Tibial artery (tissue), 4 donors: ENCODE results near the gene PRDM5.

Experiments used
- DNase-seq, 2 donors: peaks; one replicate each; pipeline ENCODE4 v3.0.0-alpha.2; 2019
- H3K27ac ChIP-seq, 2 donors: fragments of 200-600 bp; sonication (generic) in 1 of 2; 1 replicate in 1 of 2; 2 replicates in 1 of 2; pipeline ENCODE4 v1.5.1; 2018 to 2019; ENCODE audit warnings: mild to moderate bottlenecking in 1 of 2
- H3K27me3 ChIP-seq, 2 donors: fragments of 200-600 bp; sonication (generic) in 1 of 2; one replicate each; pipeline versions ENCODE4 v1.5.1 to v1.6.0; 2016 to 2019
- H3K36me3 ChIP-seq, 3 donors: fragments of 200-600 bp; sonication (generic) in 2 of 3; one replicate each; pipeline ENCODE4 v1.5.1; 2016 to 2019; ENCODE audit warnings: mild to moderate bottlenecking in 2 of 3
- H3K4me1 ChIP-seq, 4 donors: fragments of 200-600 bp; sonication (generic) in 2 of 4; 1 replicate in 3 of 4; 2 replicates in 1 of 4; pipeline ENCODE4 v1.5.1; 2016 to 2019
- H3K4me3 ChIP-seq, 2 donors: fragments of 200-600 bp; sonication (generic) in 1 of 2; 1 replicate in 1 of 2; 2 replicates in 1 of 2; pipeline ENCODE4 v1.5.1; 2018 to 2019; ENCODE audit warnings: mild to moderate bottlenecking in 2 of 2
- H3K9me3 ChIP-seq, 3 donors: fragments of 200-600 bp; sonication (generic) in 1 of 3; one replicate each; pipeline ENCODE4 v1.5.1; 2016 to 2019
- CTCF ChIP-seq, 2 experiments: fragments of 200-600 bp in 1 of 2; fragments of 450-650 bp in 1 of 2; IDR thresholded peaks; one replicate each; pipeline ENCODE4 v1.5.1; 2017 to 2019; ENCODE audit warnings: antibody characterized with exemption in 2 of 2, mild to moderate bottlenecking in 1 of 2, moderate library complexity in 1 of 2
- intact Hi-C: fragments of 100-400 bp; cut with DNase I; formaldehyde crosslinking; loops from one replicate; pipeline ENCODE4 v1.15.0; 2023; ENCODE audit warnings: low total_unique reads

PRDM5 gene

GRCh38 chr4:120867506-120867905 is 55.0 kb downstream of the PRDM5 start:
- intact Hi-C loops, result no loop called here
- no peaks in the 10 kb centered on the region for H3K9me3 ChIP-seq

GRCh38 chr4:120865985-120866384 is 56.5 kb downstream of the PRDM5 start:
- Histone ChIP-seq H3K4me3 (no peak overlapping the region), H3K36me3 (no peaks in the 10 kb centered on the region), H3K4me1 (no peaks in the 10 kb centered on the region), H3K9me3 (no peaks in the 10 kb centered on the region), H3K27me3 (no peaks in the 10 kb centered on the region), H3K27ac (no peak overlapping the region)
- intact Hi-C loops, result no loop called here
- no peak for DNase-seq
- TF ChIP-seq CTCF (IDR thresholded peaks at IDR 0.05), result no peak

More at GRCh38 chr4:120867506-120867905, 55.0 kb downstream of the PRDM5 start:
- Histone ChIP-seq H3K4me3 (no peak overlapping the region), H3K27me3 (no peaks in the 10 kb centered on the region), H3K36me3 (no peaks in the 10 kb centered on the region), H3K27ac (no peak overlapping the region), H3K4me1 (no peaks in the 10 kb centered on the region)
- TF ChIP-seq CTCF (IDR thresholded peaks at IDR 0.05), result no peak
- DNase-seq, result no peak

GRCh38 chr4:120864969-120865368 is 57.6 kb downstream of the PRDM5 start:
- intact Hi-C loops, result no loop called here
- Histone ChIP-seq H3K9me3 (no peaks in the 10 kb centered on the region), H3K27me3 (no peaks in the 10 kb centered on the region), H3K27ac (no peak overlapping the region), H3K36me3 (no peaks in the 10 kb centered on the region), H3K4me1 (no peaks in the 10 kb centered on the region), H3K4me3 (no peak overlapping the region)
- DNase-seq, result no peak
- TF ChIP-seq CTCF (IDR thresholded peaks at IDR 0.05), result no peak

- DNase-seq, result no peak
- no peaks in the 10 kb centered on the region for H3K9me3 ChIP-seq
- H3K27ac ChIP-seq, result no peak overlapping the region
- no peak for TF ChIP-seq CTCF (IDR thresholded peaks at IDR 0.05)
- H3K27me3 ChIP-seq, result no peaks in the 10 kb centered on the region
- H3K4me1 ChIP-seq, result no peaks in the 10 kb centered on the region
- no peak overlapping the region for H3K4me3 ChIP-seq
- intact Hi-C loops, result no loop called here
- no peaks in the 10 kb centered on the region for H3K36me3 ChIP-seq
Measured at GRCh38 chr4:120862432-120862831, 60.1 kb downstream of the PRDM5 start.

GRCh38 chr4:120861852-120862251 is 60.7 kb downstream of the PRDM5 start:
- no peaks in the 10 kb centered on the region for H3K9me3 ChIP-seq
- intact Hi-C loops, result no loop called here
- H3K27ac ChIP-seq, result no peak overlapping the region
- H3K4me3 ChIP-seq, result no peak overlapping the region
- H3K27me3 ChIP-seq, result no peaks in the 10 kb centered on the region
- no peak for DNase-seq
- no peak for TF ChIP-seq CTCF (IDR thresholded peaks at IDR 0.05)
- no peaks in the 10 kb centered on the region for H3K4me1 ChIP-seq
- H3K36me3 ChIP-seq, result no peaks in the 10 kb centered on the region

- no peak for DNase-seq
- Histone ChIP-seq H3K9me3 (no peaks in the 10 kb centered on the region), H3K4me1 (no peaks in the 10 kb centered on the region), H3K4me3 (no peak overlapping the region), H3K27me3 (no peaks in the 10 kb centered on the region), H3K36me3 (no peaks in the 10 kb centered on the region), H3K27ac (no peak overlapping the region)
- intact Hi-C loops, result no loop called here
- no peak for TF ChIP-seq CTCF (IDR thresholded peaks at IDR 0.05)
Measured at GRCh38 chr4:120858776-120859175, 63.8 kb downstream of the PRDM5 start.
